ENCODE results near the gene FAM135A. TPM values are rescaled to one million over a fixed set of nuclear protein-coding genes. Genes with fewer than 3 reads are reported as not detected.

FAM135A gene
- total and polyA plus RNA-seq, 9 of the 15 experiments (the other 6 are each of a cell fraction or from before 2014, with no cell fraction given) = 7.4 to 32.9 (median 19.2) TPM

DNA sequence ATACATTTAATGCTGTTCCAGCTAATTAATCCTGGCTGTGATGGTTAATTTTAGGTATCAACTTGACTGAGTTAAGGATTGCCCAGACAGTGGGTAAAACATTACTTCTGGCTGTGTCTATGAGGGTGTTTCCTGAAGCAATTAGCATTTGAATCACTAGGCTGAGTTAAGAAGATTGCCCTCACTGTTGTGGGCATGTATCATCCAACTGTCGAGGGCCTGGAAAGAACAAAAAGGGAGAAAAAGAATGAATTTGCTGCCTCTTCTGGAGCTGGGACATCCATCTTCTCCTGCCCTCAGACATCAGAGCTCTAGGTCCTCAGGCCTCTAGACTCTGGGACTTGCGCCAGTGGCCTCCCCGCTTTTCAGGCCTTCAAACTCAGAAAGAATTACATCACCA, 187.7 kb downstream of the FAM135A start:
- Histone ChIP-seq H3K4me1 (replicated peaks in 1 of 2; ENCODE audit: control insufficient read depth in 2 of 2, insufficient read depth in 2 of 2, low read length in 2 of 2) (no peaks in the 10 kb centered on the region), H2AFZ (ENCODE audit: low read depth, low read length) (no peak overlapping the region), H4K20me1 (replicated peaks; ENCODE audit: control insufficient read depth, insufficient read depth, low read length) (no peaks in the 10 kb centered on the region), H3K4me2 (ENCODE audit: insufficient read depth, low read length) (no peak overlapping the region), H3K4me3 (no peak overlapping the region), H3K27me3 (ENCODE audit: control insufficient read depth in 2 of 2, insufficient read depth in 2 of 2, low read length in 2 of 2) (peaks cover 0 to 4% of the 10 kb centered on the region in 2 experiments; a peak in 4 of 5 replicates), H3K79me2 (ENCODE audit: control insufficient read depth, insufficient read depth, low read length) (no peaks in the 10 kb centered on the region), H3K27ac (ENCODE audit: extremely low read depth, low read depth, low read length) (no peak overlapping the region), H3K9me1 (ENCODE audit: control insufficient read depth, insufficient read depth, low read length) (no peaks in the 10 kb centered on the region), H3K9me3 (replicated peaks; ENCODE audit: control insufficient read depth, insufficient read depth, low read depth, low read length) (no peaks in the 10 kb centered on the region), H3K9ac (ENCODE audit: insufficient read depth in 1 of 2, low read depth in 2 of 2, low read length in 2 of 2) (no peak overlapping the region), H3K36me3 (ENCODE audit: control insufficient read depth, insufficient read depth, low read length) (no peaks in the 10 kb centered on the region)
- TF ChIP-seq POLR2AphosphoS2 (IDR thresholded peaks at IDR 0.05; ENCODE audit: low read length) = no peak
- no peak for TF ChIP-seq IFI16 (CRISPR knock-in tag; IDR thresholded peaks at IDR 0.05)
- no peak for TF ChIP-seq ZNF740 (CRISPR knock-in tag; IDR thresholded peaks at IDR 0.05)
- no peak for TF ChIP-seq ZNF740 (tag; IDR thresholded peaks at IDR 0.05)
- no peak for TF ChIP-seq HINFP (tag; conservative IDR thresholded peaks at IDR 0.05; ENCODE audit: low read depth)
- no peak for TF ChIP-seq NR1H2 (CRISPR knock-in tag; IDR thresholded peaks at IDR 0.05)
- no peak for TF ChIP-seq SMARCA4 (IDR thresholded peaks at IDR 0.05)
- no peak for TF ChIP-seq ARID2 (IDR thresholded peaks at IDR 0.05)
- TF ChIP-seq POLR2A (conservative IDR thresholded peaks at IDR 0.05) = no peak
- no peak for DNase-seq (ENCODE audit: extremely low read depth in 1 of 4, low spot score in 3 of 4)
- 9% methylated on average over 3 of the region's 3 CpGs for WGBS (ENCODE audit: insufficient coverage, low coverage, missing lambda C conversion rate)
- ChIA-PET CTCF (ENCODE audit: low intra/inter-chr PET ratio) (no interaction called here), POLR2A (interaction anchor here (0.9 to 1.6 kb wide), 2 partner anchors 11 to 72 kb away, joined by 3 read pairs; no protein-coding TSS in a partner anchor)
- no TSS peak for BruUV-seq (replicated peaks)
- no peak for ATAC-seq
- in situ Hi-C loops (cut with MboI) (no loop called here), intact Hi-C loops (cut with micrococcal nuclease) (no loop called here)
- FAIRE-seq = no peak
